ENCODE results near the gene TMCC2.

TMCC2 gene

DNA sequence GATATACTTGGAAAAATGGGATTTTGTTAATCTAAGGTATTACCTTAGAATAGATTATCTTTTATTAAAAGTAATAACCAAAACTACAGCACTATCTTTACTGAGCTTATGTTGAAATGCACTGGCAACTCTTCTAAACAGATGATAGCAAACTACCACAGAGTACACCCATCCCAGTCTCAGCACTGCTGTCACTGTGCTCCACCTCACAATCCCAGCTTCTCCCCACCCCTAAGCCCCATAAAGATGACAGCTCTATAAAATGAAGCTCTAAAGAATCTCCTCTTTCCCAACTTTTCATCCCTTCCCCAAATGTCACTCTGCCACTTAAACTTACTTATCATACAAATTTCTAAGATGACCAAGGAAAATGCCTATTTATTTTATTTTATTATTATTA is 22.7 kb upstream of the TMCC2 start:
- H3K4me3 ChIP-seq (ENCODE audit: low read depth, low read length), result no peak overlapping the region
- TF ChIP-seq, protein P1, sequence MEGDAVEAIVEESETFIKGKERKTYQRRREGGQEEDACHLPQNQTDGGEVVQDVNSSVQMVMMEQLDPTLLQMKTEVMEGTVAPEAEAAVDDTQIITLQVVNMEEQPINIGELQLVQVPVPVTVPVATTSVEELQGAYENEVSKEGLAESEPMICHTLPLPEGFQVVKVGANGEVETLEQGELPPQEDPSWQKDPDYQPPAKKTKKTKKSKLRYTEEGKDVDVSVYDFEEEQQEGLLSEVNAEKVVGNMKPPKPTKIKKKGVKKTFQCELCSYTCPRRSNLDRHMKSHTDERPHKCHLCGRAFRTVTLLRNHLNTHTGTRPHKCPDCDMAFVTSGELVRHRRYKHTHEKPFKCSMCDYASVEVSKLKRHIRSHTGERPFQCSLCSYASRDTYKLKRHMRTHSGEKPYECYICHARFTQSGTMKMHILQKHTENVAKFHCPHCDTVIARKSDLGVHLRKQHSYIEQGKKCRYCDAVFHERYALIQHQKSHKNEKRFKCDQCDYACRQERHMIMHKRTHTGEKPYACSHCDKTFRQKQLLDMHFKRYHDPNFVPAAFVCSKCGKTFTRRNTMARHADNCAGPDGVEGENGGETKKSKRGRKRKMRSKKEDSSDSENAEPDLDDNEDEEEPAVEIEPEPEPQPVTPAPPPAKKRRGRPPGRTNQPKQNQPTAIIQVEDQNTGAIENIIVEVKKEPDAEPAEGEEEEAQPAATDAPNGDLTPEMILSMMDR (IDR thresholded peaks at IDR 0.05; ENCODE audit: low read depth, low read length), result no peak
- TF ChIP-seq MYC (IDR thresholded peaks at IDR 0.05; ENCODE audit: low read depth, low read length), result no peak
- TF ChIP-seq MAX (IDR thresholded peaks at IDR 0.05; ENCODE audit: low read depth, low read length), result no peak
- TF ChIP-seq POLR2A (IDR thresholded peaks at IDR 0.05; ENCODE audit: extremely low read depth, insufficient read length), result no peak
- no peak for DNase-seq (ENCODE audit: low read depth)

GRCh38 chr1:205208811-205209210 is 18.9 kb upstream of the TMCC2 start:
- no peak for DNase-seq (ENCODE audit: low read depth)
- no peak overlapping the region for H3K4me3 ChIP-seq (ENCODE audit: low read depth, low read length)
- TF ChIP-seq POLR2A (IDR thresholded peaks at IDR 0.05; ENCODE audit: extremely low read depth, insufficient read length) (no peak), MYC (IDR thresholded peaks at IDR 0.05; ENCODE audit: low read depth, low read length) (no peak), MAX (IDR thresholded peaks at IDR 0.05; ENCODE audit: low read depth, low read length) (no peak)
- TF ChIP-seq, protein P1 (IDR thresholded peaks at IDR 0.05; ENCODE audit: low read depth, low read length), result no peak

- no peak for DNase-seq (ENCODE audit: low read depth)
- TF ChIP-seq MAX (IDR thresholded peaks at IDR 0.05; ENCODE audit: low read depth, low read length), result no peak
- TF ChIP-seq MYC (IDR thresholded peaks at IDR 0.05; ENCODE audit: low read depth, low read length), result no peak
- TF ChIP-seq POLR2A (IDR thresholded peaks at IDR 0.05; ENCODE audit: extremely low read depth, insufficient read length), result no peak
- TF ChIP-seq, protein P1 (IDR thresholded peaks at IDR 0.05; ENCODE audit: low read depth, low read length), result no peak
- peak overlapping the region; percentile 75 for H3K4me3 ChIP-seq (ENCODE audit: low read depth, low read length)
Measured at GRCh38 chr1:205210756-205211168, 17.0 kb upstream of the TMCC2 start.

DNA sequence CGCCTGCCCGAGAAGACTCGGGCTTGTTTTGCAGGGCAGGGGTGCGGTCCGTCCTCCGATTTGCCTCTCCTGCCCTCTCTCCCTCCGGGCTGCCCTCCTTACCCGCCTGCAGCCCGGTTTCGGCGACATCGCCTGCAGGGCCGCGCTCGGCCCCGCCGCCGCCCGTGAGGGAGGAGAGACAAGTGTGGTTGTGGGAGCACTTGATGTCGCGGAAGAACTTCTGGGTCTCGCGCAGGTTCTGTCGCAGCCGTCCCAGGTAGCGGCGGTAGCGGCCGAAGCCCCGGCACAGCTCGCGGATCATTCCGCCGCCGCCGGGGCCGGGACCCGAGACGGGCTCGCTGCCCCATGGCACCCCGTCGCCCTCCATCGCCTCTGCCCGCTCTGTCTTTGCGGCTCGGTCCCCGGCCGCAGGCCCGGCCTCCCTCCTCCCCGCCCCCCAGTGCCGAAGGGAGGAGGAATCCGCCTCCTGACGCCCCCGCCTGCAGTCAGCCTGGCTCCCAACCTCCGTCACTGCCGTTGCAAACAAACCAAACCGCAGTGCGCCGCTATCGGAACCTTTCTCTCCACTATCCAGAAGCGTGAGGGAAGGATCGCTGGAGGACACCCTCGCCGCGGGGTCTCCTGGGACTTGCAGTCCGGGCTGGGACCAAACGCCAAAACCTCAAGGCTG is 16.4 kb upstream of the TMCC2 start, which contains the start of gene DSTYK:
TSS of gene DSTYK (minus strand) at position 534 of the 670 bp plus-strand sequence. CDS start at position 367, 167 bp downstream.
- peak; percentile 97 for DNase-seq (ENCODE audit: low read depth)
- H3K4me3 ChIP-seq (ENCODE audit: low read depth, low read length), result peak within 1 kb of the TSS; percentile 75
- peak; percentile 61 for TF ChIP-seq MAX (IDR thresholded peaks at IDR 0.05; ENCODE audit: low read depth, low read length)
- no peak for TF ChIP-seq MYC (IDR thresholded peaks at IDR 0.05; ENCODE audit: low read depth, low read length)
- TF ChIP-seq, protein P1 (IDR thresholded peaks at IDR 0.05; ENCODE audit: low read depth, low read length), result no peak
- TF ChIP-seq POLR2A (IDR thresholded peaks at IDR 0.05; ENCODE audit: extremely low read depth, insufficient read length), result peak; percentile 67

DNA sequence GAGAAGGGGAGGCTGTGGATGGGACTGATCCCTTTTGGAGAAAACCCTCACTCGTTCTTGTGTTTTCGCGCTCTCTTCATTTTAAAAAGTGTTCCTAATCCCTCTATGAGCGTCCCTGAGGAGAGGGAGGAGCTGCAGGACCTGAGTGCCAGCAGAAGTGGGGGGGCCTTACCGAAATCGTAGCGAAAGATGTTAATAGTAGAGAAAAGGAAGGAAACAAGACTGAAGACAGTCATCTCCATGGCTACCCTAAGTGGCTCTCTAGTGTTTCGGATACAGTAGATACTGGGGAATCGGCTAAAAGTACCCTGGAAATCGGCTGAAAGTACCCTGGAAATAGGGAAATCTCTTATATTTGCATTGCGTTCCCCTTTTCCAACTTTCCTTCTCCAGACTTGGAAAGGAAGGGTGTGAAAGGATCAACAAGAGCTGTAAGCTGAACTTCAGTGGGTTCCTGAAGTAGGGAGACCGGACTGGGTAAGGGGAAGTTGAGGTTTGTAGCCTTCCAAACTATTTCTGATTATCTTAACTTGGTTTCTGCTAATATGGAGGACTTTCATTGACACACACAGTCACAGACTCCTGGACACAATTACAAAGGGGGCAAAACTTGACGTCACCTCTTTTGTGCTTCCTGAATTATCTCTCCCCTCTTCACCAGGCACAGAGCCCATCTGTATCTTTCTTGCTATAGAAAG is 15.8 kb upstream of the TMCC2 start:
- H3K4me3 ChIP-seq (ENCODE audit: low read depth, low read length), result peak overlapping the region; percentile 75
- TF ChIP-seq MYC (IDR thresholded peaks at IDR 0.05; ENCODE audit: low read depth, low read length), result no peak
- TF ChIP-seq MAX (IDR thresholded peaks at IDR 0.05; ENCODE audit: low read depth, low read length), result no peak
- no peak for TF ChIP-seq POLR2A (IDR thresholded peaks at IDR 0.05; ENCODE audit: extremely low read depth, insufficient read length)
- TF ChIP-seq, protein P1 (IDR thresholded peaks at IDR 0.05; ENCODE audit: low read depth, low read length), result no peak
- peak; percentile 42 for DNase-seq (ENCODE audit: low read depth)
